ENCODE measurements around the gene MYO3A.

MYO3A gene

GRCh38 chr10:26221541-26221940, 287.5 kb downstream of the MYO3A start:
- no peak for DNase-seq (ENCODE audit: low read depth, low spot score)

GRCh38 chr10:26222563-26222962, 288.5 kb downstream of the MYO3A start:
- H3K9me3 ChIP-seq (ENCODE audit: low read depth, low read length), result no peaks in the 10 kb centered on the region
- no peaks in the 10 kb centered on the region for H3K36me3 ChIP-seq (ENCODE audit: insufficient read depth, low read length)
- no peak overlapping the region for H3K9ac ChIP-seq (ENCODE audit: insufficient read length)
- H3K27ac ChIP-seq, result no peak overlapping the region
- no peak for TF ChIP-seq FOXP2 (optimal IDR thresholded peaks at IDR 0.05; ENCODE audit: control extremely low read depth, extremely low read length, insufficient read depth)
- TF ChIP-seq EZH2 (IDR thresholded peaks at IDR 0.05), result no peak
- TF ChIP-seq POLR2AphosphoS5 (IDR thresholded peaks at IDR 0.05; ENCODE audit: borderline replicate concordance, low read depth, low read length), result no peak
- DNase-seq (ENCODE audit: low read depth, low spot score), result no peak
- H3K4me3 ChIP-seq, result no peak overlapping the region

More at GRCh38 chr10:26221541-26221940, 287.5 kb downstream of the MYO3A start:
- Histone ChIP-seq H3K27ac (no peak overlapping the region), H3K9me3 (ENCODE audit: low read depth, low read length) (no peaks in the 10 kb centered on the region), H3K4me3 (no peak overlapping the region), H3K9ac (ENCODE audit: insufficient read length) (no peak overlapping the region), H3K36me3 (ENCODE audit: insufficient read depth, low read length) (no peaks in the 10 kb centered on the region)
- no peak for TF ChIP-seq EZH2 (IDR thresholded peaks at IDR 0.05)

GRCh38 chr10:26225322-26225721, 291.3 kb downstream of the MYO3A start:
- Histone ChIP-seq H3K4me3 (no peak overlapping the region), H3K27ac (no peak overlapping the region), H3K9me3 (ENCODE audit: low read depth, low read length) (no peaks in the 10 kb centered on the region), H3K9ac (ENCODE audit: insufficient read length) (no peak overlapping the region), H3K36me3 (ENCODE audit: insufficient read depth, low read length) (no peaks in the 10 kb centered on the region)
- no peak for DNase-seq (ENCODE audit: low read depth, low spot score)
- TF ChIP-seq EZH2 (IDR thresholded peaks at IDR 0.05) (no peak), POLR2AphosphoS5 (IDR thresholded peaks at IDR 0.05; ENCODE audit: borderline replicate concordance, low read depth, low read length) (no peak), FOXP2 (optimal IDR thresholded peaks at IDR 0.05; ENCODE audit: control extremely low read depth, extremely low read length, insufficient read depth) (no peak)

GRCh38 chr10:26227786-26228185, 293.8 kb downstream of the MYO3A start:
- H3K9ac ChIP-seq (ENCODE audit: insufficient read length), result no peak overlapping the region
- DNase-seq (ENCODE audit: low read depth, low spot score), result no peak
- H3K4me3 ChIP-seq, result no peak overlapping the region
- no peaks in the 10 kb centered on the region for H3K9me3 ChIP-seq (ENCODE audit: low read depth, low read length)
- TF ChIP-seq POLR2AphosphoS5 (IDR thresholded peaks at IDR 0.05; ENCODE audit: borderline replicate concordance, low read depth, low read length) (no peak), FOXP2 (optimal IDR thresholded peaks at IDR 0.05; ENCODE audit: control extremely low read depth, extremely low read length, insufficient read depth) (no peak), EZH2 (IDR thresholded peaks at IDR 0.05) (no peak)
- no peaks in the 10 kb centered on the region for H3K36me3 ChIP-seq (ENCODE audit: insufficient read depth, low read length)
- H3K27ac ChIP-seq, result no peak overlapping the region

- no peaks in the 10 kb centered on the region for H3K9me3 ChIP-seq (ENCODE audit: low read depth, low read length)
Observed at GRCh38 chr10:26232174-26232573, 298.1 kb downstream of the MYO3A start.

GRCh38 chr10:26235761-26236160, 301.7 kb downstream of the MYO3A start:
- DNase-seq (ENCODE audit: low read depth, low spot score), result no peak
- TF ChIP-seq POLR2AphosphoS5 (IDR thresholded peaks at IDR 0.05; ENCODE audit: borderline replicate concordance, low read depth, low read length), result no peak
- TF ChIP-seq FOXP2 (optimal IDR thresholded peaks at IDR 0.05; ENCODE audit: control extremely low read depth, extremely low read length, insufficient read depth), result no peak
- no peak for TF ChIP-seq EZH2 (IDR thresholded peaks at IDR 0.05)
- Histone ChIP-seq H3K9me3 (ENCODE audit: low read depth, low read length) (no peaks in the 10 kb centered on the region), H3K4me3 (no peak overlapping the region), H3K36me3 (ENCODE audit: insufficient read depth, low read length) (no peaks in the 10 kb centered on the region), H3K27ac (no peak overlapping the region), H3K9ac (ENCODE audit: insufficient read length) (no peak overlapping the region)

More at GRCh38 chr10:26232174-26232573, 298.1 kb downstream of the MYO3A start:
- no peak for DNase-seq (ENCODE audit: low read depth, low spot score)
- TF ChIP-seq EZH2 (IDR thresholded peaks at IDR 0.05), result no peak
- no peaks in the 10 kb centered on the region for H3K36me3 ChIP-seq (ENCODE audit: insufficient read depth, low read length)
- H3K9ac ChIP-seq (ENCODE audit: insufficient read length), result no peak overlapping the region
- H3K27ac ChIP-seq, result no peak overlapping the region
- no peak overlapping the region for H3K4me3 ChIP-seq

- no peak overlapping the region for H3K9ac ChIP-seq (ENCODE audit: insufficient read length)
Observed at GRCh38 chr10:26238378-26238777, 304.3 kb downstream of the MYO3A start.

GRCh38 chr10:26242706-26243350, 308.8 kb downstream of the MYO3A start:
- TF ChIP-seq EZH2 (IDR thresholded peaks at IDR 0.05), result no peak
- TF ChIP-seq FOXP2 (optimal IDR thresholded peaks at IDR 0.05; ENCODE audit: control extremely low read depth, extremely low read length, insufficient read depth), result no peak
- TF ChIP-seq POLR2AphosphoS5 (IDR thresholded peaks at IDR 0.05; ENCODE audit: borderline replicate concordance, low read depth, low read length), result no peak
- H3K4me3 ChIP-seq, result no peak overlapping the region
- no peak for DNase-seq (ENCODE audit: low read depth, low spot score)
- no peaks in the 10 kb centered on the region for H3K9me3 ChIP-seq (ENCODE audit: low read depth, low read length)
- no peak overlapping the region for H3K27ac ChIP-seq
- H3K36me3 ChIP-seq (ENCODE audit: insufficient read depth, low read length), result no peaks in the 10 kb centered on the region
- no peak overlapping the region for H3K9ac ChIP-seq (ENCODE audit: insufficient read length)

More at GRCh38 chr10:26238378-26238777, 304.3 kb downstream of the MYO3A start:
- Histone ChIP-seq H3K4me3 (no peak overlapping the region), H3K27ac (no peak overlapping the region), H3K36me3 (ENCODE audit: insufficient read depth, low read length) (no peaks in the 10 kb centered on the region), H3K9me3 (ENCODE audit: low read depth, low read length) (no peaks in the 10 kb centered on the region)
- TF ChIP-seq EZH2 (IDR thresholded peaks at IDR 0.05) (no peak), POLR2AphosphoS5 (IDR thresholded peaks at IDR 0.05; ENCODE audit: borderline replicate concordance, low read depth, low read length) (no peak), FOXP2 (optimal IDR thresholded peaks at IDR 0.05; ENCODE audit: control extremely low read depth, extremely low read length, insufficient read depth) (no peak)
- no peak for DNase-seq (ENCODE audit: low read depth, low spot score)

- H3K36me3 ChIP-seq (ENCODE audit: insufficient read depth, low read length), result no peaks in the 10 kb centered on the region
- H3K9ac ChIP-seq (ENCODE audit: insufficient read length), result no peak overlapping the region
- TF ChIP-seq EZH2 (IDR thresholded peaks at IDR 0.05) (no peak), FOXP2 (optimal IDR thresholded peaks at IDR 0.05; ENCODE audit: control extremely low read depth, extremely low read length, insufficient read depth) (no peak), POLR2AphosphoS5 (IDR thresholded peaks at IDR 0.05; ENCODE audit: borderline replicate concordance, low read depth, low read length) (no peak)
- H3K4me3 ChIP-seq, result no peak overlapping the region
- H3K9me3 ChIP-seq (ENCODE audit: low read depth, low read length), result no peaks in the 10 kb centered on the region
- no peak overlapping the region for H3K27ac ChIP-seq
- no peak for DNase-seq (ENCODE audit: low read depth, low spot score)
Observed at GRCh38 chr10:26243351-26243720, 309.3 kb downstream of the MYO3A start.

Data from SK-N-MC (cell line).